HepG2 (cell line): ENCODE measurements around the gene CHMP4B. TPM values are rescaled to one million over a fixed set of nuclear protein-coding genes. Genes with fewer than 3 reads are reported as not detected.
A peak's percentile ranks its signal among the peaks of the same experiment; 100 is the strongest.

Experiments
- ATAC-seq: fragments of 200-7000 bp; cut with Tn5 transposase; 3 replicates; pipeline ENCODE4 v1.9.1; 2020; ENCODE audit warnings: mild to moderate bottlenecking, moderate library complexity
- BruUV-seq: library from RNA; stranded (reverse); fragments of 400-500 nt; replicated peaks from 2 replicates; lab custom pipeline; 2021; lab: Mats Ljungman, UMichigan
- CTCF ChIA-PET: fragments of 300-600 bp; formaldehyde crosslinking; extraction: SDS; loops from one replicate; lab custom pipeline; 2021; ENCODE audit warnings: low total read pairs, inconsistent platforms, low intra/inter-chr PET ratio; lab: Yijun Ruan, JAX
- POLR2A ChIA-PET: fragments of 350-600 bp; sonication (Branson Sonifier 250); formaldehyde crosslinking; loops from one replicate; lab custom pipeline; 2020; ENCODE audit warnings: antibody characterized with exemption, inconsistent platforms; lab: Yijun Ruan, JAX
- DNase-seq: peaks from one replicate; pipeline ENCODE4 v3.0.0-alpha.2; 2015; ENCODE audit warnings: low spot score
- FAIRE-seq: peaks from 3 replicates; lab custom pipeline; 2011; peaks lifted over from hg19 to GRCh38; lab: Jason Lieb, UNC
- H2AFZ ChIP-seq: one replicate; pipeline ENCODE4 v1.6.1; 2011; ENCODE audit warnings: low read length, inconsistent platforms
- H3K27ac ChIP-seq: fragments of 300-600 bp; 3 replicates; pipeline ENCODE4 v1.8.0; 2011; ENCODE audit warnings: mixed run types, mild to moderate bottlenecking, mixed read lengths, low read length, inconsistent platforms; ENCODE audit not compliant: insufficient read depth; ENCODE audit errors: extremely low read length
- H3K27me3 ChIP-seq, 2 experiments: fragments of 200-600 bp in 1 of 2; 2 replicates in 1 of 2; 3 replicates in 1 of 2; pipeline versions ENCODE4 v1.6.0 to v1.8.0; 2011; ENCODE audit warnings: low read length in 2 of 2, mild to moderate bottlenecking in 2 of 2, moderate library complexity in 2 of 2, inconsistent platforms in 1 of 2; ENCODE audit not compliant: insufficient read depth in 2 of 2, control insufficient read depth in 1 of 2
- H3K36me3 ChIP-seq, 2 experiments: fragments of 200-600 bp in 1 of 2; replicated peaks in 1 of 2; 2 replicates in 1 of 2; 3 replicates in 1 of 2; pipeline versions ENCODE4 v1.5.1 to v1.8.0; 2011; ENCODE audit warnings: low read length in 2 of 2, inconsistent platforms in 1 of 2; ENCODE audit not compliant: insufficient read depth in 2 of 2, control insufficient read depth in 1 of 2
- H3K4me1 ChIP-seq: 2 replicates; pipeline ENCODE4 v1.5.1; 2012; ENCODE audit warnings: low read length, inconsistent platforms; ENCODE audit not compliant: insufficient read depth
- H3K4me2 ChIP-seq: 2 replicates; pipeline ENCODE4 v1.6.0; 2011; ENCODE audit warnings: low read depth, low read length, inconsistent platforms
- H3K4me3 ChIP-seq, 3 experiments: fragments of 200-600 bp in 1 of 3; sonication (generic), shearing (Covaris generic) in 1 of 3; replicated peaks in 1 of 3; 2 replicates each; pipeline ENCODE4 v1.5.1; 2011 to 2016; ENCODE audit warnings: low read length in 3 of 3, inconsistent platforms in 2 of 3, low read depth in 2 of 3, mild to moderate bottlenecking in 2 of 3, control low read depth in 1 of 3, mixed read lengths in 1 of 3; ENCODE audit not compliant: insufficient read depth in 1 of 3
- H3K79me2 ChIP-seq: one replicate; pipeline ENCODE4 v1.6.1; 2011; ENCODE audit warnings: low read length, inconsistent platforms; ENCODE audit not compliant: insufficient read depth
- H3K9ac ChIP-seq: 2 replicates; pipeline ENCODE4 v1.6.0; 2011; ENCODE audit warnings: mild to moderate bottlenecking, low read depth, low read length, inconsistent platforms; ENCODE audit not compliant: insufficient read depth
- H3K9me3 ChIP-seq: 2 replicates; pipeline ENCODE4 v1.5.1; 2012; ENCODE audit warnings: mild to moderate bottlenecking, low read length
- H4K20me1 ChIP-seq: 2 replicates; pipeline ENCODE4 v1.6.0; 2011; ENCODE audit warnings: inconsistent platforms, mild to moderate bottlenecking, low read length, moderate library complexity; ENCODE audit not compliant: insufficient read depth
- GABPB1 ChIP-seq: IDR thresholded peaks from 2 replicates; pipeline ENCODE4 v1.6.1; 2016; ENCODE audit warnings: mild to moderate bottlenecking, missing genetic modification reagents, moderate library complexity, missing compliant biosample characterization
- NPAS2 ChIP-seq: sonication (generic); formaldehyde crosslinking; IDR thresholded peaks from 2 replicates; pipeline ENCODE4 v1.8.0; 2022; ENCODE audit warnings: mild to moderate bottlenecking, missing genetic modification reagents, borderline replicate concordance
- PHF20 ChIP-seq: sonication (generic); formaldehyde crosslinking; IDR thresholded peaks from 2 replicates; pipeline ENCODE4 v1.5.0; 2020; ENCODE audit warnings: mild to moderate bottlenecking, missing genetic modification reagents
- SNAI1 ChIP-seq: sonication (generic); formaldehyde crosslinking; IDR thresholded peaks from 2 replicates; pipeline ENCODE4 v1.5.0; 2020; ENCODE audit warnings: mild to moderate bottlenecking, missing genetic modification reagents, borderline replicate concordance
- TMF1 ChIP-seq: sonication (generic); formaldehyde crosslinking; IDR thresholded peaks from 2 replicates; pipeline ENCODE4 v1.8.1; 2022; ENCODE audit warnings: low read depth, missing genetic modification reagents
- YY1 ChIP-seq: IDR thresholded peaks from 2 replicates; pipeline ENCODE4 v1.6.1; 2011; ENCODE audit warnings: low read length, low read depth, moderate library complexity, mild to moderate bottlenecking; ENCODE audit not compliant: insufficient read depth, insufficient replicate concordance
- ZNF883 ChIP-seq: sonication (generic); formaldehyde crosslinking; IDR thresholded peaks from 2 replicates; pipeline ENCODE4 v1.5.1; 2020; ENCODE audit warnings: mild to moderate bottlenecking, missing genetic modification reagents; ENCODE audit errors: not compliant biosample characterization
- WGBS: methylation state at CpG from one replicate; pipeline ENCODE4 v1.1.6; 2017; ENCODE audit warnings: low lambda C conversion rate; 5-methylcytosine and 5-hydroxymethylcytosine counted together
- in situ Hi-C: cut with HindIII; loops from 2 replicates; pipeline ENCODE4 v1.10.0; 2017; ENCODE audit warnings: low pct_unique_long_range_greater_than_20kb; ENCODE audit not compliant: extremely low pct_ligation_motif_present
- intact Hi-C: fragments of 100-400 bp; cut with micrococcal nuclease; formaldehyde crosslinking; loops from one replicate; pipeline ENCODE4 v1.10.0; 2022; ENCODE audit not compliant: unreplicated experiment
- polyA plus RNA-seq, 8 experiments: library from polyadenylated mRNA; depleted of rRNA in 3 of 8; stranded (reverse) in 7 of 8; unstranded in 1 of 8; fragments of >200 nt; fragmentation: Illumina TruSeq in 4 of 8; extraction: Trizol in 4 of 8; gene quantifications; 2 replicates each; pipeline versions ENCODE4 v1.2.1 to v1.2.3, GENCODE V29; 2011 to 2016; ENCODE audit warnings: low read depth in 4 of 8, missing spikeins in 1 of 8, mixed read lengths in 1 of 8; ENCODE audit not compliant: insufficient read depth in 1 of 8
- total RNA-seq, 5 experiments: library from RNA; depleted of rRNA; stranded (reverse); fragments of >200 nt; fragmentation: Illumina TruSeq; extraction: Trizol; gene quantifications; 2 replicates each; pipeline ENCODE4 v1.2.3, GENCODE V29; 2016; ENCODE audit warnings: low read depth in 1 of 5
- TF ChIP-seq, protein P1 (sequence below): sonication (generic); formaldehyde crosslinking; IDR thresholded peaks from 2 replicates; pipeline ENCODE4 v1.5.1; 2020; ENCODE audit warnings: mild to moderate bottlenecking, missing genetic modification reagents, borderline replicate concordance
- TF ChIP-seq, protein P2 (sequence below): sonication (generic); formaldehyde crosslinking; IDR thresholded peaks from 2 replicates; pipeline ENCODE4 v1.5.0; 2020; ENCODE audit warnings: mild to moderate bottlenecking, missing genetic modification reagents, borderline replicate concordance
- TF ChIP-seq, protein P3 (sequence below): sonication (generic); formaldehyde crosslinking; IDR thresholded peaks from 2 replicates; pipeline ENCODE4 v1.4.0; 2020; ENCODE audit warnings: missing genetic modification reagents, borderline replicate concordance
- TF ChIP-seq, protein P4 (sequence below): sonication (generic); formaldehyde crosslinking; IDR thresholded peaks from 2 replicates; pipeline ENCODE4 v1.5.1; 2020; ENCODE audit warnings: missing genetic modification reagents, mild to moderate bottlenecking, borderline replicate concordance
- TF ChIP-seq, protein P5 (sequence below): sonication (generic); formaldehyde crosslinking; IDR thresholded peaks from 2 replicates; pipeline ENCODE4 v1.4.0; 2020; ENCODE audit warnings: missing genetic modification reagents, borderline replicate concordance

Gene CHMP4B
- total and polyA plus RNA-seq, 2 of the 13 experiments (the other 11 are each of a cell fraction or from before 2014, with no cell fraction given), result 40.1 to 45.6 TPM

DNA sequence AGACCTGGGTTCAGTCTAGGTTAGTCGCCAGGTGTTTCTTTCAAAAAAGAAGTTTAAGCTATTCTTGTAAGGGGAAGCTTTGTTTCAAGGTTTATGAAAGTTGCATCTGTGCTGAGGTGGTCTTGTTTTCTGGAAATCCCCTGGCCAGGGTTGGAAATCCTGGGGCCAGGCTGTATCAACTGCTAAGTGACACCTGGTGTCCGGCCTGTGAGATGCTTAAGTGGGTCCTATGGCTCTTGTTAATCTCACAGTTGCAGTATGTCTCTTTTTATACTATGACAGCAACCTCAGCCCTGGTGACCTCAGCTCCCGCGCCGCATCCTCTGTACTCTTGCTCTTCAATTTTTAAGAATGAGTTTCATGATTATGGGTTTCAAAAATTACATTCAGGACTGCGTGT, 72.0 kb downstream of the CHMP4B start:
- Histone ChIP-seq H3K4me2 (no peak overlapping the region), H3K9ac (no peak overlapping the region), H3K4me1 (no peaks in the 10 kb centered on the region), H3K79me2 (no peaks in the 10 kb centered on the region), H3K9me3 (peaks cover 14% of the 10 kb centered on the region), H3K27me3 (peaks cover 3 to 39% of the 10 kb centered on the region in 2 experiments), H3K27ac (no peak overlapping the region), H2AFZ (no peak overlapping the region), H3K4me3 (no peak overlapping the region), H3K36me3 (no peaks in the 10 kb centered on the region), H4K20me1 (no peaks in the 10 kb centered on the region)
- CTCF ChIA-PET, result no interaction called here
- ATAC-seq, result peak; percentile 21; the same call in 2 of the 3 replicates
- no TSS peak for BruUV-seq
- POLR2A ChIA-PET, result no interaction called here
- intact Hi-C loops (no loop called here), in situ Hi-C loops (no loop called here)
- DNase-seq, result no peak
- no peak for FAIRE-seq
- 49% methylated on average over 6 of the region's 6 CpGs for WGBS
- no peak for TF ChIP-seq YY1
- TF ChIP-seq, protein P1, sequence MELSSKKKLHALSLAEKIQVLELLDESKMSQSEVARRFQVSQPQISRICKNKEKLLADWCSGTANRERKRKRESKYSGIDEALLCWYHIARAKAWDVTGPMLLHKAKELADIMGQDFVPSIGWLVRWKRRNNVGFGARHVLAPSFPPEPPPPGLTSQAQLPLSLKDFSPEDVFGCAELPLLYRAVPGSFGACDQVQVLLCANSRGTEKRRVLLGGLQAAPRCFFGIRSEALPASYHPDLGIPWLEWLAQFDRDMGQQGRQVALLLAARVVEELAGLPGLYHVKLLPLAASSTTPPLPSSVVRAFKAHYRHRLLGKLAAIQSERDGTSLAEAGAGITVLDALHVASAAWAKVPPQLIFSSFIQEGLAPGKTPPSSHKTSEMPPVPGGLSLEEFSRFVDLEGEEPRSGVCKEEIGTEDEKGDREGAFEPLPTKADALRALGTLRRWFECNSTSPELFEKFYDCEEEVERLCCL, result no peak
- no peak for TF ChIP-seq GABPB1 (CRISPR knock-in tag)
- TF ChIP-seq, protein P2, sequence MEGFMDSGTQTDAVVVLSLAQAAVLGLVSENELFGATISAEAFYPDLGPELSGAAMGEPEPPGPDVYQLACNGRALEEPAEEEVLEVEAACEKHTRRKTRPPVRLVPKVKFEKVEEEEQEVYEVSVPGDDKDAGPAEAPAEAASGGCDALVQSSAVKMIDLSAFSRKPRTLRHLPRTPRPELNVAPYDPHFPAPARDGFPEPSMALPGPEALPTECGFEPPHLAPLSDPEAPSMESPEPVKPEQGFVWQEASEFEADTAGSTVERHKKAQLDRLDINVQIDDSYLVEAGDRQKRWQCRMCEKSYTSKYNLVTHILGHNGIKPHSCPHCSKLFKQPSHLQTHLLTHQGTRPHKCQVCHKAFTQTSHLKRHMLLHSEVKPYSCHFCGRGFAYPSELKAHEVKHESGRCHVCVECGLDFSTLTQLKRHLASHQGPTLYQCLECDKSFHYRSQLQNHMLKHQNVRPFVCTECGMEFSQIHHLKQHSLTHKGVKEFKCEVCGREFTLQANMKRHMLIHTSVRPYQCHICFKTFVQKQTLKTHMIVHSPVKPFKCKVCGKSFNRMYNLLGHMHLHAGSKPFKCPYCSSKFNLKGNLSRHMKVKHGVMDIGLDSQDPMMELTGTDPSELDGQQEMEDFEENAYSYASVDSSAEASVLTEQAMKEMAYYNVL (CRISPR knock-in tag), result no peak
- TF ChIP-seq PHF20 (CRISPR knock-in tag), result no peak
- TF ChIP-seq TMF1 (CRISPR knock-in tag), result no peak
- TF ChIP-seq ZNF883, result no peak
- TF ChIP-seq, protein P3, sequence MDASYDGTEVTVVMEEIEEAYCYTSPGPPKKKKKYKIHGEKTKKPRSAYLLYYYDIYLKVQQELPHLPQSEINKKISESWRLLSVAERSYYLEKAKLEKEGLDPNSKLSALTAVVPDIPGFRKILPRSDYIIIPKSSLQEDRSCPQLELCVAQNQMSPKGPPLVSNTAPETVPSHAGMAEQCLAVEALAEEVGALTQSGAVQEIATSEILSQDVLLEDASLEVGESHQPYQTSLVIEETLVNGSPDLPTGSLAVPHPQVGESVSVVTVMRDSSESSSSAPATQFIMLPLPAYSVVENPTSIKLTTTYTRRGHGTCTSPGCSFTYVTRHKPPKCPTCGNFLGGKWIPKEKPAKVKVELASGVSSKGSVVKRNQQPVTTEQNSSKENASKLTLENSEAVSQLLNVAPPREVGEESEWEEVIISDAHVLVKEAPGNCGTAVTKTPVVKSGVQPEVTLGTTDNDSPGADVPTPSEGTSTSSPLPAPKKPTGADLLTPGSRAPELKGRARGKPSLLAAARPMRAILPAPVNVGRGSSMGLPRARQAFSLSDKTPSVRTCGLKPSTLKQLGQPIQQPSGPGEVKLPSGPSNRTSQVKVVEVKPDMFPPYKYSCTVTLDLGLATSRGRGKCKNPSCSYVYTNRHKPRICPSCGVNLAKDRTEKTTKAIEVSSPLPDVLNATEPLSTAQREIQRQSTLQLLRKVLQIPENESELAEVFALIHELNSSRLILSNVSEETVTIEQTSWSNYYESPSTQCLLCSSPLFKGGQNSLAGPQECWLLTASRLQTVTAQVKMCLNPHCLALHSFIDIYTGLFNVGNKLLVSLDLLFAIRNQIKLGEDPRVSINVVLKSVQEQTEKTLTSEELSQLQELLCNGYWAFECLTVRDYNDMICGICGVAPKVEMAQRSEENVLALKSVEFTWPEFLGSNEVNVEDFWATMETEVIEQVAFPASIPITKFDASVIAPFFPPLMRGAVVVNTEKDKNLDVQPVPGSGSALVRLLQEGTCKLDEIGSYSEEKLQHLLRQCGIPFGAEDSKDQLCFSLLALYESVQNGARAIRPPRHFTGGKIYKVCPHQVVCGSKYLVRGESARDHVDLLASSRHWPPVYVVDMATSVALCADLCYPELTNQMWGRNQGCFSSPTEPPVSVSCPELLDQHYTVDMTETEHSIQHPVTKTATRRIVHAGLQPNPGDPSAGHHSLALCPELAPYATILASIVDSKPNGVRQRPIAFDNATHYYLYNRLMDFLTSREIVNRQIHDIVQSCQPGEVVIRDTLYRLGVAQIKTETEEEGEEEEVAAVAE (CRISPR knock-in tag), result no peak
- TF ChIP-seq, protein P4, sequence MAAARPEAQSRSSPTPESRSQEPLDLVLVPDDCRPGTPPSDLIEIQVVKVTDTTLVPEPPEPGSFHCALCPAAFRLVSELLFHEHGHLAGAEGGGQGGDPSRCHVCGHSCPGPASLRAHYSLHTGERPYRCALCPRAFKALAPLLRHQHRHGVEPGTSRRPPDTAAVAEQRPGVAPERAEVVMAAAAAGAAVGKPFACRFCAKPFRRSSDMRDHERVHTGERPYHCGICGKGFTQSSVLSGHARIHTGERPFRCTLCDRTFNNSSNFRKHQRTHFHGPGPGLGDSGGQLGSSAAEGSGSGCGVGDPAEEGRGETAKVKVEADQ, result no peak
- TF ChIP-seq, protein P5, sequence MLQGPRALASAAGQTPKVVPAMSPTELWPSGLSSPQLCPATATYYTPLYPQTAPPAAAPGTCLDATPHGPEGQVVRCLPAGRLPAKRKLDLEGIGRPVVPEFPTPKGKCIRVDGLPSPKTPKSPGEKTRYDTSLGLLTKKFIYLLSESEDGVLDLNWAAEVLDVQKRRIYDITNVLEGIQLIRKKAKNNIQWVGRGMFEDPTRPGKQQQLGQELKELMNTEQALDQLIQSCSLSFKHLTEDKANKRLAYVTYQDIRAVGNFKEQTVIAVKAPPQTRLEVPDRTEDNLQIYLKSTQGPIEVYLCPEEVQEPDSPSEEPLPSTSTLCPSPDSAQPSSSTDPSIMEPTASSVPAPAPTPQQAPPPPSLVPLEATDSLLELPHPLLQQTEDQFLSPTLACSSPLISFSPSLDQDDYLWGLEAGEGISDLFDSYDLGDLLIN (CRISPR knock-in tag), result no peak
- no peak for TF ChIP-seq SNAI1 (CRISPR knock-in tag)
- no peak for TF ChIP-seq NPAS2 (CRISPR knock-in tag)
